Effector CD8-positive, alpha-beta T cell (primary cell): ENCODE measurements around the gene NRP2.

Experiments
- DNase-seq: peaks from one replicate; lab custom pipeline; 2025; lab: John Stamatoyannopoulos, UW
- total RNA-seq, 4 experiments: gene quantifications; one replicate each; lab custom pipeline; 2026; lab: John Stamatoyannopoulos, UW

Gene NRP2
- total RNA-seq, result 0 to 1.2 (median 0.60) reads per million in 4 experiments

- DNase-seq, result no peak
Observed at GRCh38 chr2:205682239-205682970, at the start of gene NRP2. NRP2 (plus strand) TSS chr2:205682501; CDS start chr2:205683291, 790 bp downstream.

- DNase-seq, result no peak
Observed at GRCh38 chr2:205633994-205634393, 48.3 kb upstream of the NRP2 start.

GRCh38 chr2:205636549-205637319, 45.6 kb upstream of the NRP2 start:
- no peak for DNase-seq

GRCh38 chr2:205637320-205637602, 45.0 kb upstream of the NRP2 start:
- DNase-seq, result no peak

GRCh38 chr2:205637779-205638503, 44.4 kb upstream of the NRP2 start:
- no peak for DNase-seq

GRCh38 chr2:205640716-205641115, 41.6 kb upstream of the NRP2 start:
- no peak for DNase-seq

- DNase-seq, result no peak
Observed at GRCh38 chr2:205642599-205643356, 39.5 kb upstream of the NRP2 start.

- no peak for DNase-seq
Observed at GRCh38 chr2:205643391-205643885, 38.9 kb upstream of the NRP2 start.

- no peak for DNase-seq
Observed at GRCh38 chr2:205644018-205644417, 38.3 kb upstream of the NRP2 start.

- DNase-seq, result no peak
Observed at GRCh38 chr2:205646680-205647079, 35.6 kb upstream of the NRP2 start.

- DNase-seq, result no peak
Observed at GRCh38 chr2:205650450-205650849, 31.9 kb upstream of the NRP2 start.

GRCh38 chr2:205650931-205651330, 31.4 kb upstream of the NRP2 start:
- DNase-seq, result no peak

GRCh38 chr2:205651719-205652118, 30.6 kb upstream of the NRP2 start:
- no peak for DNase-seq

GRCh38 chr2:205654878-205655605, 27.3 kb upstream of the NRP2 start:
- no peak for DNase-seq

GRCh38 chr2:205655779-205656456, 26.4 kb upstream of the NRP2 start:
- no peak for DNase-seq

GRCh38 chr2:205656461-205656860, 25.8 kb upstream of the NRP2 start:
- no peak for DNase-seq

- DNase-seq, result no peak
Observed at GRCh38 chr2:205656941-205657340, 25.4 kb upstream of the NRP2 start.

GRCh38 chr2:205657579-205657978, 24.7 kb upstream of the NRP2 start:
- DNase-seq, result no peak

- no peak for DNase-seq
Observed at GRCh38 chr2:205658068-205658467, 24.2 kb upstream of the NRP2 start.

GRCh38 chr2:205658572-205658971, 23.7 kb upstream of the NRP2 start:
- DNase-seq, result no peak

GRCh38 chr2:205659922-205660321, 22.4 kb upstream of the NRP2 start:
- DNase-seq, result no peak
